ENCODE data around the gene NEURL1.

The NEURL1 gene

DNA sequence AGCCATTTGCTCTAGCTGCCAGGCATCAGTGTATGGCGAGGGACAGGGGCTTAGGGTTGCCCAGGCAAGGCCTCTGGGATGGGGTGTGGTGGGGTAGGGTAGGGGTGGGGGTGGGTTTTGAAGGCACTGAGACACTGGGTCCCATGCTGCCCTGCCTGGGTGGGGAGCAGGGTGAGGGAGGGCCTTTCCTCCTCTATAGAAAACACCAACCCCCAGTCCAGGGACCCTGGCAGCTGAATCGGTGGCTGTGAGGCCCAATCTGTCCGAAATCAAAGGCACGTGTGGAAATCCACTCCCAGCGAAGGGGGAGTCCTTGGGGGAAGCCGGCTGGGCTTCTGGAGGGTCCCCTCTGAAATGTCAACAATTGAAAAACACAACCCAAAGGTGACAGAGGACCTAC lies 106.4 kb downstream of the NEURL1 start:
- TF ChIP-seq, protein P1, sequence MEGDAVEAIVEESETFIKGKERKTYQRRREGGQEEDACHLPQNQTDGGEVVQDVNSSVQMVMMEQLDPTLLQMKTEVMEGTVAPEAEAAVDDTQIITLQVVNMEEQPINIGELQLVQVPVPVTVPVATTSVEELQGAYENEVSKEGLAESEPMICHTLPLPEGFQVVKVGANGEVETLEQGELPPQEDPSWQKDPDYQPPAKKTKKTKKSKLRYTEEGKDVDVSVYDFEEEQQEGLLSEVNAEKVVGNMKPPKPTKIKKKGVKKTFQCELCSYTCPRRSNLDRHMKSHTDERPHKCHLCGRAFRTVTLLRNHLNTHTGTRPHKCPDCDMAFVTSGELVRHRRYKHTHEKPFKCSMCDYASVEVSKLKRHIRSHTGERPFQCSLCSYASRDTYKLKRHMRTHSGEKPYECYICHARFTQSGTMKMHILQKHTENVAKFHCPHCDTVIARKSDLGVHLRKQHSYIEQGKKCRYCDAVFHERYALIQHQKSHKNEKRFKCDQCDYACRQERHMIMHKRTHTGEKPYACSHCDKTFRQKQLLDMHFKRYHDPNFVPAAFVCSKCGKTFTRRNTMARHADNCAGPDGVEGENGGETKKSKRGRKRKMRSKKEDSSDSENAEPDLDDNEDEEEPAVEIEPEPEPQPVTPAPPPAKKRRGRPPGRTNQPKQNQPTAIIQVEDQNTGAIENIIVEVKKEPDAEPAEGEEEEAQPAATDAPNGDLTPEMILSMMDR (IDR thresholded peaks at IDR 0.05; ENCODE audit: insufficient read depth, low read depth, low read length, missing control alignments), result no peak
- H3K4me3 ChIP-seq (ENCODE audit: low read depth, low read length), result no peak overlapping the region
- no peak for DNase-seq (ENCODE audit: low read depth)

DNA sequence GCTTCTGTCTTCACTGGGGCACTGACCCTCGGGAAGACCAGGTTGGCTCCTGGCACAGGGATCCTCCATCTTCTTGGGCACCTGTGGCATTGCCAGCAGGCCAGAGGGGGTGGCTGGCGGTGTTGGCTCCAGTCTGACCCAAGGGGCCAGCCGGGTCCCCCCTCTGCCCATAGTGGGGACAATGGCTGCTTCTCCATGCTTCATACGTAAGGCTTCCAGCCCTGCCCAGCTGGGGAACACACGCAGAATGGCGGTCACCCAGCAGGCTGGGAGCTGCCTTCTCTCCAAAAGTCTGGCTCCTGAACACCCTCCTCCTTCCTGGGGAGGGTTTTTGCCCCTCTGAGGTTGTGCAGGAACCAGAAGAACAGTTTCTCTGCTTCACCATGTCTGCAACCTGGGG lies 106.8 kb downstream of the NEURL1 start:
- no peak overlapping the region for H3K4me3 ChIP-seq (ENCODE audit: low read depth, low read length)
- TF ChIP-seq, protein P1 (IDR thresholded peaks at IDR 0.05; ENCODE audit: insufficient read depth, low read depth, low read length, missing control alignments), result no peak
- DNase-seq (ENCODE audit: low read depth), result no peak

DNA sequence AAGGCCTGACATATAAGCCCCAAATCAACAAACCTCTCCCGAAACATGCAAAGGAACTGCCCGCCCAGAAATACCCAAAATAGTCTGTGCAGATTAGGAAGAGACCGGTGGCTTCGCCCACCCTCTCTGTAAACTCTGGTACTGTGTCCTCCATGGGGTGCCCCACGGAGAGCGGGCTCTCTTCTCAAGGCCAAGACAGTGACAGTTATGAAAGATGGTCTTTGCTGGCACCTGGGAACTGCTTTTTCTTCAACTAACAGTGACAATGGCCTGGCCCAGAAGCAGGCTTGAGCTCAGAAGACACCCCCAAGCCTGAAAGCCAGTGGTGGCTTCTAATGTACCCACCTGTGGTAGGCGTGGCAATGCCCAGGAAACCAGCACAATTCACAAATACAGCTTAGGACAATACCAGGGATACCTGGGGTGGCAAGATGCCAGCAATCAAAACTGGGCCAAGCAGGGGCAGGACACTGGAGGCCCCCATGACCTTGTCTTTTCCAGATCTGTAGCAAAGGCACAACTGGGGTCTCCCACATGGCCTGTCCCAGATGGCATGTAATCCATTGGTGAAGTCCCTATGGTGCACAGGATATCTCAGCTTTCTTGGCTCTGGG lies 107.6 kb downstream of the NEURL1 start:
- TF ChIP-seq, protein P1 (IDR thresholded peaks at IDR 0.05; ENCODE audit: insufficient read depth, low read depth, low read length, missing control alignments), result no peak
- DNase-seq (ENCODE audit: low read depth), result no peak
- no peak overlapping the region for H3K4me3 ChIP-seq (ENCODE audit: low read depth, low read length)

DNA sequence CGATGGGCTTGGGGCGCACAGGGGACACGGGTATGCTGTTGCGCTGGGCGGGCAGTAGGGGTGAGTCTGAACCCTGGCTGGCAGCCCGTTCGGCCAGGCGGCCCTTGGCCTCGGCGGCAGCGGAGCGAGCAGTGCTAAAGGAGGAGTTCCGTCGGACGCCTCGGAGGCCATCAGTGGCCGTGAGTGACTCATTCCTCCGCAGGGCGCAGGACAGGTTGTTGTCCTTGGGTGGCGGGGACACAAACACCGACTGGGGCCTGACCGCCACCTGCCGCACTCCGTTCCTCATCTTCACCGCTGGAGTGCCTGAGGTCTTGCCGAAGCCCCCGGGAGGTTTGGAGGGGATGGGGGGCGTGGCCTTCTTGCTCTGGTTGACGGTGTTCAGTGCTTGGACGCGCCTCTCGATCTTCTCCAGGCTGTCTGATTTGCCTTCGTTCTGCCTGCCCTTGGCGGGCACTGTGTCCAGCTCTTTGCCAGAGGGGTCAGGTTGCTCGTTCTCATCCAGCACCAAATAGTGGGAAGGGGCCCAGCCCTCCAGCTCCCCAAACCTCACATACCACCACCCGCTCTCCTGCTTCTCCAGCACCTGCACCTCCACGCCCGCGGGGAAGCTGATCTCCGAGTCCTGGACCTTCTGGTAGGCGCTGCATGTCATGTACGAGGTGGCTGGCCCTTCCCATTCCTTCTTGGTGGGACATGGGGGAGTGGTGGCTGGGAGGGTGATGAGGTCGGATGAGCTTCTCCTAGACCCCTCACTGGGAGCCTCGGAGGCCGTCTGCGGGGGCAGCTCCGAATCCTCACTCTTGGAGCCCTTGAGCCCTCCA lies 108.7 kb downstream of the NEURL1 start:
- no peak for DNase-seq (ENCODE audit: low read depth)
- TF ChIP-seq, protein P1 (IDR thresholded peaks at IDR 0.05; ENCODE audit: insufficient read depth, low read depth, low read length, missing control alignments), result no peak
- H3K4me3 ChIP-seq (ENCODE audit: low read depth, low read length), result no peak overlapping the region

DNA sequence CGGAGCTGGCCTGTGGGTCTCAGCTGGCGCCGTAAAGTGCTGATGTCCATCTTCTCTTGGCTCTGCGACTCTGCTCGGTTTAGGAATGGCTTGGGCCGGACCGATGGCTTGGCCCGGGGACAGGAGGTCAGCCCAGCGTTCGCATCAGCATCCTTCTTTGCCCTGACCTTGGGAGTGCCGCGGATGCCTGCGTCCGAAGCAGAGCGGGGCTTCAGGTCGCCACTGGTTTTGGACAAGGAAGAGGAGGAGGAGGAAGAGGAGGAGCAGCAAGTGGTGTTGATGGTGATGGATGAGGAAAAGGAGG lies 109.3 kb downstream of the NEURL1 start:
- no peak for DNase-seq (ENCODE audit: low read depth)
- H3K4me3 ChIP-seq (ENCODE audit: low read depth, low read length), result no peak overlapping the region
- TF ChIP-seq, protein P1 (IDR thresholded peaks at IDR 0.05; ENCODE audit: insufficient read depth, low read depth, low read length, missing control alignments), result no peak

DNA sequence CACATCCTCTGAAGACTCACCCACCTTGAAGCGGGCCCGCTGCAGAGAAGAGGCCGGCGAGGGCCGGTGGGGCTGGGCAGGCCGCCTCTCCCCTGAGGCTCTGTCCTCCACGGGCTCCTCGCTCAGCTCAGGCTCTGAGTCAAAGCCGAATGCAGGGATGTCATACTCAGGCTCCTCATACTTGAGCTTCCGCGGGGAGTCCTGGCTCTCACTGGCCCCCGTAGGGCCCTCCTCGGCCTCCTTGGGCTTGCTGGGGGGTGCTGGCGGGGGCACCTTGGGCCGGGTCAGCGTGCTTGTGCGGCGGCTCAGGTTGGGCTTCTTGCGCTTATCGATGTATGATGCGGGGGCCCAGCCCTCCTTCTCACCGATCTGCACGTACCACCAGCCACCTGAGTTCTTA lies 109.9 kb downstream of the NEURL1 start:
- TF ChIP-seq, protein P1 (IDR thresholded peaks at IDR 0.05; ENCODE audit: insufficient read depth, low read depth, low read length, missing control alignments), result no peak
- no peak overlapping the region for H3K4me3 ChIP-seq (ENCODE audit: low read depth, low read length)
- DNase-seq (ENCODE audit: low read depth), result no peak
